ENCODE measurements around the gene TNFRSF9.
"Not testable (repeated sequence)": the region's sequence is repeated elsewhere in the genome, so short reads cannot be mapped to it uniquely, and the experiment has no call there.

Gene TNFRSF9

GRCh38 chr1:7922301-7922700, 18.3 kb downstream of the TNFRSF9 start:
- Histone ChIP-seq H3K9ac (no peak overlapping the region), H3K4me3 (no peak overlapping the region), H3K27ac (no peak overlapping the region), H3K27me3 (no peaks in the 10 kb centered on the region), H3K4me2 (no peak overlapping the region), H4K20me1 (no peaks in the 10 kb centered on the region), H3K4me1 (no peaks in the 10 kb centered on the region; the same call in 1 of the 2 replicates), H3K36me3 (no peaks in the 10 kb centered on the region), H3K9me3 (no peaks in the 10 kb centered on the region)
- TF ChIP-seq Cebpa-rat (IDR thresholded peaks at IDR 0.05): no peak

GRCh38 chr1:7921796-7922195, 18.8 kb downstream of the TNFRSF9 start:
- H3K4me1 ChIP-seq: peaks cover 3% of the 10 kb centered on the region; the same call in 1 of the 2 replicates
- no peak overlapping the region for H3K4me2 ChIP-seq
- no peaks in the 10 kb centered on the region for H3K36me3 ChIP-seq
- H3K27me3 ChIP-seq: no peaks in the 10 kb centered on the region
- H3K9me3 ChIP-seq: no peaks in the 10 kb centered on the region
- no peak for TF ChIP-seq Cebpa-rat (IDR thresholded peaks at IDR 0.05)
- H3K4me3 ChIP-seq: no peak overlapping the region
- no peaks in the 10 kb centered on the region for H4K20me1 ChIP-seq
- no peak overlapping the region for H3K9ac ChIP-seq
- no peak overlapping the region for H3K27ac ChIP-seq

- H3K4me3 ChIP-seq: no peak overlapping the region
- no peaks in the 10 kb centered on the region for H4K20me1 ChIP-seq
- H3K9ac ChIP-seq: no peak overlapping the region
- no peak for TF ChIP-seq Cebpa-rat (IDR thresholded peaks at IDR 0.05)
- peaks cover 19% of the 10 kb centered on the region for H3K4me1 ChIP-seq
- no peak overlapping the region for H3K4me2 ChIP-seq
- H3K27ac ChIP-seq: no peak overlapping the region
- no peaks in the 10 kb centered on the region for H3K36me3 ChIP-seq
- no peaks in the 10 kb centered on the region for H3K27me3 ChIP-seq
- H3K9me3 ChIP-seq: no peaks in the 10 kb centered on the region
Observed at GRCh38 chr1:7919880-7920279, 20.8 kb downstream of the TNFRSF9 start.

- H3K27ac ChIP-seq, H3K4me2 ChIP-seq, H3K4me3 ChIP-seq, H3K36me3 ChIP-seq, H3K9me3 ChIP-seq, H3K27me3 ChIP-seq, H4K20me1 ChIP-seq, H3K9ac ChIP-seq: not testable (repeated sequence)
- peaks cover 19% of the 10 kb centered on the region for H3K4me1 ChIP-seq
Observed at GRCh38 chr1:7917971-7918370, 22.7 kb downstream of the TNFRSF9 start.

- H3K9ac ChIP-seq: no peak overlapping the region
- peaks cover 19% of the 10 kb centered on the region for H3K4me1 ChIP-seq
- no peaks in the 10 kb centered on the region for H3K9me3 ChIP-seq
- H4K20me1 ChIP-seq: no peaks in the 10 kb centered on the region
- H3K4me2 ChIP-seq: peak overlapping the region; percentile 57
- H3K27ac ChIP-seq: no peak overlapping the region
- TF ChIP-seq Cebpa-rat (IDR thresholded peaks at IDR 0.05): no peak
- H3K4me3 ChIP-seq: no peak overlapping the region
- no peaks in the 10 kb centered on the region for H3K36me3 ChIP-seq
- H3K27me3 ChIP-seq: no peaks in the 10 kb centered on the region
Observed at GRCh38 chr1:7916501-7916830, 24.2 kb downstream of the TNFRSF9 start.

- H3K27ac ChIP-seq: no peak overlapping the region
- H3K4me3 ChIP-seq: no peak overlapping the region
- H3K4me2 ChIP-seq: peak overlapping the region; percentile 57
- peaks cover 19% of the 10 kb centered on the region for H3K4me1 ChIP-seq
- H3K9ac ChIP-seq: no peak overlapping the region
- H3K9me3 ChIP-seq: no peaks in the 10 kb centered on the region
- no peaks in the 10 kb centered on the region for H3K27me3 ChIP-seq
- no peak for TF ChIP-seq Cebpa-rat (IDR thresholded peaks at IDR 0.05)
- no peaks in the 10 kb centered on the region for H4K20me1 ChIP-seq
- no peaks in the 10 kb centered on the region for H3K36me3 ChIP-seq
Observed at GRCh38 chr1:7915826-7916500, 24.7 kb downstream of the TNFRSF9 start.

GRCh38 chr1:7912743-7913557, 27.7 kb downstream of the TNFRSF9 start:
- H3K9me3 ChIP-seq: no peaks in the 10 kb centered on the region
- H3K4me2 ChIP-seq: no peak overlapping the region
- no peaks in the 10 kb centered on the region for H3K36me3 ChIP-seq
- H3K27ac ChIP-seq: no peak overlapping the region
- H3K4me1 ChIP-seq: peaks cover 19% of the 10 kb centered on the region
- no peak overlapping the region for H3K9ac ChIP-seq
- H4K20me1 ChIP-seq: no peaks in the 10 kb centered on the region
- H3K4me3 ChIP-seq: no peak overlapping the region
- no peaks in the 10 kb centered on the region for H3K27me3 ChIP-seq
- TF ChIP-seq Cebpa-rat (IDR thresholded peaks at IDR 0.05): no peak

GRCh38 chr1:7912145-7912544, 28.5 kb downstream of the TNFRSF9 start:
- TF ChIP-seq Cebpa-rat (IDR thresholded peaks at IDR 0.05): no peak
- H3K9ac ChIP-seq: no peak overlapping the region
- H3K4me3 ChIP-seq: no peak overlapping the region
- H3K9me3 ChIP-seq: no peaks in the 10 kb centered on the region
- no peak overlapping the region for H3K4me2 ChIP-seq
- H4K20me1 ChIP-seq: no peaks in the 10 kb centered on the region
- no peaks in the 10 kb centered on the region for H3K36me3 ChIP-seq
- H3K27ac ChIP-seq: no peak overlapping the region
- peaks cover 19% of the 10 kb centered on the region for H3K4me1 ChIP-seq
- H3K27me3 ChIP-seq: no peaks in the 10 kb centered on the region

GRCh38 chr1:7905262-7905661, 35.4 kb downstream of the TNFRSF9 start:
- Histone ChIP-seq H3K4me3 (no peak overlapping the region), H3K4me1 (peaks cover 15% of the 10 kb centered on the region), H4K20me1 (no peaks in the 10 kb centered on the region), H3K9me3 (peaks cover 10% of the 10 kb centered on the region), H3K27ac (no peak overlapping the region), H3K36me3 (no peaks in the 10 kb centered on the region), H3K9ac (no peak overlapping the region), H3K4me2 (no peak overlapping the region), H3K27me3 (no peaks in the 10 kb centered on the region)
- TF ChIP-seq Cebpa-rat (IDR thresholded peaks at IDR 0.05): no peak

GRCh38 chr1:7902478-7903085, 38.1 kb downstream of the TNFRSF9 start:
- Histone ChIP-seq H3K27ac (no peak overlapping the region), H3K36me3 (no peaks in the 10 kb centered on the region), H3K4me3 (no peak overlapping the region), H3K4me1 (peaks cover 29% of the 10 kb centered on the region), H3K27me3 (no peaks in the 10 kb centered on the region), H3K9me3 (peaks cover 12% of the 10 kb centered on the region), H3K9ac (no peak overlapping the region), H3K4me2 (peak overlapping the region; percentile 50), H4K20me1 (no peaks in the 10 kb centered on the region)
- TF ChIP-seq Cebpa-rat (IDR thresholded peaks at IDR 0.05): no peak

Data from BLaER1 (cell line).